GM18505 (cell line): ENCODE data around the gene ITPR2.

ENCODE experiments used
- ATAC-seq: cut with Tn5 transposase; IDR thresholded peaks from one replicate; pipeline ENCODE4 v1.9.1; 2021; ENCODE audit not compliant: unreplicated experiment
- POLR2A ChIP-seq: IDR thresholded peaks from 4 replicates; pipeline ENCODE4 v1.6.1; 2011; ENCODE audit warnings: borderline replicate concordance; ENCODE audit not compliant: insufficient read depth, insufficient read length; ENCODE audit errors: extremely low read depth

ITPR2 gene

DNA sequence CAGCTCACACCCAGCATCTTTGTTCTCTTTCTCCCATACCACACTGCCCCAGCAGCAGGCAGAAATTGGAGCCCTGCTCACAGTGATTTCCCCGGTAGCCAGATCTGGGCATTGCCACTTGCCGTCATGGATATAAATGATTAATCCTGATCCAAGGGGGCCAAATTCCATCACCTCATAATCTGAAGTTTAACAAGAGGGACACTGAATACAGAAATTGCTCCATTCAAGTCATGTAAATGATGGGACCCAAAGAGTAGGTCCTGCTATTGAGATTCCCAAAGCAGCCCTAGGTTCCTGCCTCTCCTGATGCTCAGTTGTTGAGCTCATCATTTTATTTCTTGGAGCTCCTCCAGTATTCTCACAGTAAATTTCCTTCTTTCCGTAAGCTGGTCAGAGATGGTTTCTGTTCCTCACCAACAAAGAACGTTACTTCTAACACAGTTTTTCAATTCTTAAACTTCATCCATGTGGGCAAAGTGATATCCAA, 11.7 kb downstream of the ITPR2 start:
- no peak for TF ChIP-seq POLR2A
- no peak for ATAC-seq

DNA sequence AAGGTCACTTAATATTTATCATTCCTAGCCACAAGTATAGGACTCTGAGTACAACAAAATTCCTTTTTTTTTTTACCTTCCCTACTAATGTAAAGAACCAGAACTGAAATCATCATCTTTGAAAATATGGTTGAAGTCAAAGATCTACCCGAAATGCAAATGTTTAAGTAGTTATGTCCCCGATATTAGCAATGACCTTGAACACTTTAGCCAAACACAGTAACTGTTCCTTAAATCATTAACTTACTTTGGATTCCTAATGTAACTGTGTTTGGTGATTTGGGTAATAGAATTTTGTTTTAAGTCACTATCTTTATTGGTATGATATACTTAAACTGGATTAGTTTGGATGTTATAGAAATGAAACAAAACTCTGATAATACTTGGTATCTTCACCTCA, 14.4 kb downstream of the ITPR2 start:
- no peak for TF ChIP-seq POLR2A
- ATAC-seq = no peak

DNA sequence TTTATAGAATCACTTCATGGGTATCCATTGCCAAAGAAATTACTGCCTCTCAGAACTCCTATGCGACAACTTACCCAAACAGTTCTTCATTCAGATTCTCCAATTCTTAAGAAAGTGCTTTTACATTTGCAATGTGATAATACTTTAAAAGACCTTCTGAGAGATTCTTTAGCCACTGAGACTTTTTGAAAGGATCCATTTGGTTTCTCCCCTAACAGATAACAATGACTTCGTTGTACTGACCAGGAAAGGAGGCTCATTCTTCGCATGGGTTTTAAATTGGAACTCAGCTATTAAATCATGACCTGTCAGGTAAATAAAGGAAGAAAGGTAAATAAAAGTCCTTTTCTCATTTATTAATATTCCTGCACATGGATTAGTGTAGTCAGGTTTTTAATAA, 14.8 kb downstream of the ITPR2 start:
- ATAC-seq = no peak
- no peak for TF ChIP-seq POLR2A

DNA sequence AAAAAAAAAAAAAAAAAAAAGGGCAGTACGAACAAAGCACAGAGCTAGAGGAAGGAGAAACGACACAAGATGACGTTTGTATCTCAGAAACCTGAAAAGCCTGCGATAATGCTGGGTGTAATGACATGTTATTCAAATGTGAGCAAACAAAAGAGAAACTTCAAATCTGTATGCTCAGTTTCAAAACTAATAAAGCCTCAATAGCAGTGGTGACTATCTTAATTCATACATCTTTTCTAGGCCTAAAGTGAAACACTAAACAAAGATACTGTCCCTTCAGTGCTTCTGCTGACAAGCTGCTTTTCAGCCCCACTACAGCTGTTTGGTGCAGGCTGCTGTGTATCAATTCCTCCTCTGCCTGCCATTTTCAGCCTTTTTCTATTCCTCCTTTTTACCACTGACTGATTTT, 15.8 kb downstream of the ITPR2 start:
- ATAC-seq = peak; percentile 73
- no peak for TF ChIP-seq POLR2A

DNA sequence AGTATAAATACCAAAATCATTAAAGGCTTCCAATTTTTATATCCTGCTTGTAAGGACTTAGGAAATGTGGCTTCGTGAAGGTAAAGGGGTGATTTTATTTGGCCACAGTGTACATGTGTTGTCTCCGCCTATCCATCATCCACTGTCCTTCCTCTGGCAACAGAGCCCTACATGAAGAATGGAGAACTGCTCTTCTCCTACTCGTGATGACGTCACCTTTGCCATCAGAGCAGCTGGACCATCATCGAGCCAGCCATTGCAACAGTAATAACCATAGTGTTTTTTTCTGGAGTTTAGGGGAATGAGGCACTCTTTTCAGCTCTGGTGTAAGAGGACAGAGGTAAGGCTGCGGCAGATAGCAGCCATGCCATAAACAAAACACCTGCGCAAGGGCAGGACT, 19.2 kb downstream of the ITPR2 start:
- no peak for ATAC-seq
- no peak for TF ChIP-seq POLR2A

DNA sequence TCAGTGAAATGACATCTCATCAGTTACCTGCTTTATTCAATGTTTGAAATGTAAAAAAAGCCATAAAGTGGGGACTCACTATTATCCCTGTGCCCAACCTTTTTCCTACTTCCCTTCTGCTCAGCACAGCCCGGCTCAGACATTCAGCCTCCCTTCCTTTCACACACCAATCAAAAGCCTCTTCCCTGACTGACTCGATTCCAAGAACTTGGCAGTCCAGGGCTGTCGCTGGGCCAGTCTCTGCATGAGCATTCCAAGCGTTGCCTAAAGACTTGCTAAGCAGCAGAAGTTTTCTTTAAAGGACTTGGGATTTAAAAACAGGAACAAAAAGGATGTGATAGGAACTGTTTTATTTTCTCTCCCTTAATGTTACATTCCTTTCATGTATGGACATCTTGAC, 22.7 kb downstream of the ITPR2 start:
- ATAC-seq = no peak
- TF ChIP-seq POLR2A = no peak

DNA sequence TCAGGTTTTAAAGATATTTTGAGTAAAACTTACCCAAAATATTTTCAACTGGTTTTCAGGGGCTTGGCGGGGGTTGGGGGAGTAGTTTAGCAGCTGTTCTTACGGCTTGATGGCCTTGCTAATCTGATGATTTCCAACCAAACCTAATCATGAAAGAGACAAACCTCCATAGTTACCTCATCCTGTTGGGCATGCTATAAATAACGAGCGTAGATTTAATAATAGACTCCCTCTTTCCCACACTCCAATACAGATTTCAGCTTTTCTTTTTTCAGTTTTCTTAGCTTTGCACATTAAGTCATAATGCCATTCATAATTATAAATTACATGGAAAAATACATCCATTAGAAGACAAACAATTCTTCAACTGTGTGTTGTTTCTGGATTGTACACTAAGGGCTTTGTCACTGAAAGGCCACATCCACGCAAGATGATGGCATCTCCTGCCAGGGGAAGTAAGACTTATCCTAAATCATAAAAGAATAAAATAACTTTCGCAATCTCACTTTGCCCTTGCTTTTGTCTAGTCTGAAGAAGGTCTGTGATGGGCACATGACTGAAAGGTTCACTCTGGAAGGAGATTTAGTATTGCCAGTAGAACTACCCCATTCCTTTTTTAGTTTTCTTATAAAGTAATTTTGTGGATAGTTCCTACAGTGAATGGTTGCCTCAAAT, 23.2 kb downstream of the ITPR2 start:
- no peak for ATAC-seq
- TF ChIP-seq POLR2A = no peak

DNA sequence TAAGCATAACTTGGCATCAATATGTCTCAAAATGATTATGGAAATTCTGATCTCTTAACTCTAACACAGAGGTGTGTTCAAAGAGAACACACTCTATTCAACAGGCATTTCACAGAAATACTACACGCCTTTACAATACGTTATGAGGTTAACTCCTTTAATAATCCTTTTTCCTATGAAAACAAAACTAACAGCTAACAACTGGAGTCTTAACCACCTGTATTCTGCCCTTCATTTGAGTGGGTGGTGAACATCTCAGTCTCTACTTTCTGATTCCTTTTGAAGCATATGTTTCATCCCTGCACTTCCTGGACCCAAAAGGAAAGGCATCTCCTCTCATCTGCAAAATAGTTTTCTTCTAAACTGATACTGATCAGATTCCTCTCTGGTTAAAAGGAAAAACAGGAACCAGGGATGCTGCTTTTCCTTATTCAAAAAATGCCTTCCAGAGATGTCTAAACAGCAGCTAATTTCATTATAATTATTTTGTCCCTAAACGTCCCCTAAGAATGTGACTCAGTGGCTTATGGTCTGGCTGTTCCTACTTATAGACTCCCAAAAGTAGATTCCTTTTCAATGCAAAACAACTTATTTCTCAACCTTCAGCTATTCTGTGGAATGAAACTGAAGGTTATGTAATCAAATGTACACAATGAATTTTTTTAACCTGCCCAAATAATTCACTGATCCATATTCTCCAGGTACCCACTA, 24.1 kb downstream of the ITPR2 start:
- no peak for TF ChIP-seq POLR2A
- no peak for ATAC-seq

DNA sequence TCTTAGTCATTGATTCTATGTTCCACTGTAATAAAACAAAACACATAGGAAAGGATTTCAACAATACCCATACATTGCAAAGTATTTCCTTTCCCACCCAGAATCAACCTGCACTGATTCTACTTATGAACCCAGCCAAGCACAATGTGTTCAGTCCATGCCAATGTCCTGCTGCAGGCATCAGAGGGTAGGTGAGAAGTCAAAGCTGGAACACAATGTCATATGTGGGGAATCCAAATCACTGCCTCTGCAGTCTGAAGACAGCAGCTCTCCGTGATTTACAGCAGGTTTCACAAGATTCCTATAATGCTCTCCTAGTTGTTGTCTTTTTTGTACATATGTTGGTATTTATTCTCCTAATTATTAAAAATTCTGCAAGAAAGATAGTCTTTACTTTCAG, 25.7 kb downstream of the ITPR2 start:
- no peak for TF ChIP-seq POLR2A
- no peak for ATAC-seq

DNA sequence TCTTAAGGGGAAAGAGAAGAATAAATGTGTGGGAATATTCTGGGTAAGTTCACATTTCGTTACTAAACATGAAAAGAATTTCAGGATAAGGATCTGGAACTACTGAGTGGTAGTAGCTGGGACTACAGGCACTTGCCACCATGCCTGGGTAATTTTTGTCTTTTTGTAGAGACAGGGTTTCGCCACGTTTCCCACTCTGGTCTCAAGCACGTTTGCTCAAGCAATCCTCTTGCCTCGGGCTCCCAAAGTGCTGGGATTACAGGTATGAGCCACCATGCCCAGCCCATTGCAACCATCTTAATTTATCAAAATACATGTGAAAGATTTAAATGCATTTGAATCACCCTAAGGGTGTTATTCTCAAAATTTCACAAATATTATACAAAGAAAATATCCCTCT, 26.4 kb downstream of the ITPR2 start:
- no peak for ATAC-seq
- TF ChIP-seq POLR2A = no peak

DNA sequence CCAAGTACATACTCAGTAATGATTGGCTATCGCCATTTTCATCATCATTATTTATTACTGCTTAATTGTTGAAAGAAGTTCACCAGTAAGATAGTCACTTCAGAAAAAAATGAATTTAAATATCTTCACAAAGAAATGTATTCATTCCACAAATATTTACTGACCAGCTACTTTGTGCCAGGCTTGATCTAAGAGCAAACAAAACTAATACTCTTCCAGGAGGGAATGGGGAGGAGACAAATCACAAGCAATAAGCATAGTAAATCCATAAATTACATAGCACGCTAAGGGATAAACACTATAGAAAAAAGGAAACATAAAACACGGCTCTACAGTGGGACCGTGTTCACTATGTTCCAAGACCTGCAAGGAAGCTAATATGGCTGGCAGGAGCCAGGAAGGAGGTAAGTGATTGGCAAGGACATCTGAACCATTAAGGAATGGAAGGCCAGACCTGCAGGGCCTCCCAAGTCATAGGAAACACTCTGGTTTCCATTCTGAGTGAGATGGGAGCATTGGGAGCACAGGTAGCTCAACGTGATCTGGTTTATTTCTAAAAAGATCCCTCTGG, 27.5 kb downstream of the ITPR2 start:
- no peak for TF ChIP-seq POLR2A

DNA sequence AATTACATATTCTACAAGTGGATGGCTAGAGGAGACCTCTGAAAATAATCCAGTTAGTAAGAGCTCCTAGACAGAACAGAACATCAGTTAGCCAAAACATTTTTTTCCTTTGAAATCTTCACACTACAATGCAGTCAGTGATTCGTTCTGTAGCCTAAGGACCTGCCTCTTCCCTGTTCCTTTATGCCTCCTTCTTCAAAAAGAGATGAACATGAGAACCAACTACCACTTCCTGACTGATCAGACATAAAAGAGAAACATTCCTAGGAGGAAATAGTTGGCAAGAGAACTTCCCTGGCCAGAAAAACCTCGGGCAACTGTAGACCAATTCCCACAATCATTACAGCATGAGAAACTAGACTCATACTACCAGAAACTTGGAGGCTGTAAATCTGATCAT, 29.4 kb downstream of the ITPR2 start:
- TF ChIP-seq POLR2A = no peak
- ATAC-seq = no peak

More for the DNA sequence above, 27.5 kb downstream of the ITPR2 start:
- ATAC-seq = no peak

DNA sequence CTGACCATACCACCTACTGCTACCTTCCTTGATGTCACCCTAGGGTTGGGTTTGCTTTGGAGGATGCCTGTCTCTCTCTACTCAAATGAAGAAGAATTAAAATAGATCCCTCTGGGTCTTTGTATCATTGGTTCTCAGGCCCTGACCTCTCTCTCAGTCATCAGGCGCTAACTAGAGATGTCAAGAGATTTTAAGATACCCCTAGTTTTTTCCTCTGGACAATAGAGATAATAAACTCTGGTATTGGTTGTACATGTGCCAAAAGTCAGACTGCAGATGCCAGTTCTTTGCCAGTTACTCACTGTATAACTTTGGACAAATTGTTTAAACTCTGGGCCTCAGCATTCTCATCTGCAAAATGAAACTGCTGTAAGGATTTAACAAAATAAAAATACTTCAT, 31.5 kb downstream of the ITPR2 start:
- no peak for ATAC-seq
- no peak for TF ChIP-seq POLR2A

DNA sequence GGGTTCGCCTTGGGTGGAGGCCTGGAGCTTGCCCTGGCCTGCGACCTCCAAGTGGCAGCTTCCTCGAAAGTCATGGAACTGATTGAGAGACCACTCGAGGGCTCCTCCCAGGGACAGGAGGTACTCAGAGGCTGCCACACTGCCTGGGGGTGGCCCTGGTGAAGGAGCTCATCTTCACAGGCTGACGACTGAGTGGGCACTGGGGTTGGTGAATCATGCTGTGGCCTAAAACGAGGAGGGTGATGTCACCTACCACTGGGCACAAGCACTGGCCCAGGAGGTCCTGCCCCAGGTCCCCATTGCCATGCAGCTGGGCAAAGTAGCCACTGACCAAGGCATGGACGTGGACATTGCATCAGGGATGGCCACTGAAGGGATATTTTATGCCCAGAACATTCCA, 32.1 kb downstream of the ITPR2 start:
- no peak for ATAC-seq
- TF ChIP-seq POLR2A = no peak
